Stimulated activated CD8-positive, alpha-beta memory T cell treated with anti-CD3 and anti-CD28 coated beads, Interleukin-2, amount 100 ng/mL, for 48 hours (primary cell): ENCODE data around the gene CDHR2.

Source experiments
- DNase-seq, 2 donors: peaks; one replicate each; pipeline ENCODE4 v3.0.0-alpha.2; 2020; ENCODE audit warnings: low read depth in 2 of 2

The CDHR2 gene

DNA sequence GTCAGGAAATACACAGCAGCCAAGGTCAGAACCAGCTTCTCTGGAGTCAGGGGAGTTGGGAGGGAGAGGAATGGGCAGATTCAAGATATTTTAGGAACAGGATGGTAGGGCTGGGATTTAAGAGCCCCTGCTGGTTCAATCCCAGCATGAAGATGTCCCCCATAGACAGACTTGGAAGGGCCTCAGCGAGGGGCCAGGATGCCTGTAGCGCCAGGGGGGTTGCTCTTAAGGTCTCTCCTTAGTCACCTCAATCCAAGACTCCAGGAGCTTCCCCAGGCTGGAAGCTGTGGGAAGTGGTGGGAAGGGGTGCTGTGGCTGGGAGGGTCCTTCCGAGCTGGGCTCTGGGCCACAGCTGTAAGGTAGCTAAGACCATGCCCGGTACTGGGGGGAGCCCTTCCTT lies 90.1 kb downstream of the CDHR2 start:
- DNase-seq: no peak

DNA sequence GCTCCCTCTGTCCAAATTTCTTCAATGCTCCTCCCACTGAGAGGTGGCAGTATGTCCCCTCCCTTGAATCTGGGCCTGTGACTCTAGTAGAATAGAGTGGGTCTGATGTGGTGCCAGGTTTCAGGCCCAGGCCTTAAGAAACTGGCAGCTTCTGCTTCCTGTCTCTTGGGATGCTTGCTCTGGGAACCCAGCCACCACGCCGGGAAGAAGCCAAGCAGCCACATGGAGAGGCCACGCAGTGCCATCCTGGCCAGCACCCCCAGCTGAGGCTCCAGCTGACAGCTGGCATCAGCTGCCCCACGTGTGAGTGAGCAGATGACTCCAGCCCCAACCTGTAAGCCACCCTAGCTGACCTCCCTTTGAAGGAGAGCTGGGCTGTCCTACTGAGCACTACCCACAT lies 90.8 kb downstream of the CDHR2 start:
- no peak for DNase-seq

DNA sequence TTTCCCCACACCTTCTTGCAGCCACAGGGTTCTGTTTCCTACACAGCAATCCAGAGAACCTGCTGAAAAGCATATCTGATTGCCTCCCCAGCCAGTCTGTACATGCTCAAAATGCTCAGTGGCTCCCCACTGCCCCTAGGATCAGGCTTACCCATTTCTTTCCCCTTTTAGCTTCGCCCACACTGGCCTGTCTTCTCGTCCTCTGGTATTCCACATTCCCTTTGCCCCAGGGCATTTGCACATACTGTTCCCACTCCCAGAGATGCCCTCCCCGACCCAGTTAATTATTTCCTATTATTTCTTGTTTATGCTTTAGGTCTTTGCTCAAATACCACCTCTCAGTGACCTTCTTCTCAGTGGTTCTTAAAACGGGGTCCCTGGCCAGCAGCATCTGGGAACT lies 91.5 kb downstream of the CDHR2 start:
- no peak for DNase-seq

- DNase-seq: no peak
These were observed 93.7 kb downstream of the CDHR2 start for GRCh38 chr5:176642675-176643490.

DNA sequence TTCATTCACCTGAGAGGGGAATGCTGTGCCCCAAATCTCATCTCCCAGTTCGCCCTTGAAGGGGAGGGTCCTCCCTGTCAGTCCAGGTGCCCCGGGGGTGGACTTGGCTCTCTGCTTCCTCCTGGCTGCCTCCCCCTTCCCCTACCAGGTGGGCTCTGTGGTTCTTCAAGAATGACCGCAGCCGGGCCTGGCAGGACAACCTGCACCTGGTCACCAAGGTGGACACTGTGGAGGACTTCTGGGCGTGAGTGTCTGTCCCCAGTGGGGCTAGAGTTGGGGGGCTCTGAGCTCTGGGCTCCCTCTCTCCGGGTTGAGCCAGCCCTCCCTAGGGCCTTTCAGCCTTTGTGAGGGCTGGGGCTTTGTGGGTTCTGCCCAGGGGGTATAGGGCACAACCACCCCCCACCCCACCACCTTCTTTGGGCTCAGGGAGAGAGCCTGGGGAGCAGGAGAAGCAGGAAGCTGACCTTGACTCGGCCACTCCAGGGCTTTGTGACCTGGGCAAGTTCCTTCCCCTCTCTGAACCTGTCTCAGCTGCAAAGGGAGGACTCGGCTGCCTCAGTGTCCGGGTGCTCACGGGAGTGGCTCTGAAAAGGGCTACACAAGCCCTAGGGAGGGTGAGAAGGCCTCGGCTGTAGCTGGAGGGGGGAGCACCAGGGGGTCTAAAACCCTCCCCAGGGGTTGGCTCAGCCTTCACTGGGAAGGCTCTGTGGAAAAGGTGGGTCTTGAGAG lies 94.5 kb downstream of the CDHR2 start:
- no peak for DNase-seq

GRCh38 chr5:176644294-176644693 lies 95.2 kb downstream of the CDHR2 start:
- DNase-seq: no peak

- no peak for DNase-seq
These were observed 95.9 kb downstream of the CDHR2 start for GRCh38 chr5:176644878-176645670.
